GM12865 (cell line): Measurements from ENCODE around the gene SPATA6L.
"Not testable (repeated sequence)": the region's sequence is repeated elsewhere in the genome, so short reads cannot be mapped to it uniquely, and the experiment has no call there.

Source experiments
- DNase-seq: peaks from one replicate; pipeline ENCODE4 v3.0.0; 2010; ENCODE audit warnings: low read depth
- H3K4me3 ChIP-seq: 2 replicates; pipeline ENCODE4 v1.5.1; 2011; ENCODE audit warnings: mild to moderate bottlenecking, low read depth, low read length, control low read depth
- TF ChIP-seq, protein P1 (sequence below): IDR thresholded peaks from 2 replicates; pipeline ENCODE4 v1.5.1; 2011; ENCODE audit warnings: low read length, control low read depth, low read depth, inconsistent platforms; ENCODE audit not compliant: insufficient read depth; ENCODE audit errors: missing control alignments

SPATA6L gene

GRCh38 chr9:4665357-4665756 lies 923 bp downstream of the SPATA6L start:
- H3K4me3 ChIP-seq, result no peak overlapping the region
- DNase-seq, result no peak

GRCh38 chr9:4663956-4664355 lies 2.3 kb downstream of the SPATA6L start:
- DNase-seq, result no peak
- TF ChIP-seq, protein P1, sequence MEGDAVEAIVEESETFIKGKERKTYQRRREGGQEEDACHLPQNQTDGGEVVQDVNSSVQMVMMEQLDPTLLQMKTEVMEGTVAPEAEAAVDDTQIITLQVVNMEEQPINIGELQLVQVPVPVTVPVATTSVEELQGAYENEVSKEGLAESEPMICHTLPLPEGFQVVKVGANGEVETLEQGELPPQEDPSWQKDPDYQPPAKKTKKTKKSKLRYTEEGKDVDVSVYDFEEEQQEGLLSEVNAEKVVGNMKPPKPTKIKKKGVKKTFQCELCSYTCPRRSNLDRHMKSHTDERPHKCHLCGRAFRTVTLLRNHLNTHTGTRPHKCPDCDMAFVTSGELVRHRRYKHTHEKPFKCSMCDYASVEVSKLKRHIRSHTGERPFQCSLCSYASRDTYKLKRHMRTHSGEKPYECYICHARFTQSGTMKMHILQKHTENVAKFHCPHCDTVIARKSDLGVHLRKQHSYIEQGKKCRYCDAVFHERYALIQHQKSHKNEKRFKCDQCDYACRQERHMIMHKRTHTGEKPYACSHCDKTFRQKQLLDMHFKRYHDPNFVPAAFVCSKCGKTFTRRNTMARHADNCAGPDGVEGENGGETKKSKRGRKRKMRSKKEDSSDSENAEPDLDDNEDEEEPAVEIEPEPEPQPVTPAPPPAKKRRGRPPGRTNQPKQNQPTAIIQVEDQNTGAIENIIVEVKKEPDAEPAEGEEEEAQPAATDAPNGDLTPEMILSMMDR, result no peak
- peak overlapping the region; percentile 91; the same call in 1 of the 2 replicates for H3K4me3 ChIP-seq

More at GRCh38 chr9:4665357-4665756, 923 bp downstream of the SPATA6L start:
- TF ChIP-seq, protein P1, result no peak

GRCh38 chr9:4662989-4663792 lies 3.1 kb downstream of the SPATA6L start:
- TF ChIP-seq, protein P1, result no peak
- no peak for DNase-seq
- peak overlapping the region; percentile 91 for H3K4me3 ChIP-seq

DNA sequence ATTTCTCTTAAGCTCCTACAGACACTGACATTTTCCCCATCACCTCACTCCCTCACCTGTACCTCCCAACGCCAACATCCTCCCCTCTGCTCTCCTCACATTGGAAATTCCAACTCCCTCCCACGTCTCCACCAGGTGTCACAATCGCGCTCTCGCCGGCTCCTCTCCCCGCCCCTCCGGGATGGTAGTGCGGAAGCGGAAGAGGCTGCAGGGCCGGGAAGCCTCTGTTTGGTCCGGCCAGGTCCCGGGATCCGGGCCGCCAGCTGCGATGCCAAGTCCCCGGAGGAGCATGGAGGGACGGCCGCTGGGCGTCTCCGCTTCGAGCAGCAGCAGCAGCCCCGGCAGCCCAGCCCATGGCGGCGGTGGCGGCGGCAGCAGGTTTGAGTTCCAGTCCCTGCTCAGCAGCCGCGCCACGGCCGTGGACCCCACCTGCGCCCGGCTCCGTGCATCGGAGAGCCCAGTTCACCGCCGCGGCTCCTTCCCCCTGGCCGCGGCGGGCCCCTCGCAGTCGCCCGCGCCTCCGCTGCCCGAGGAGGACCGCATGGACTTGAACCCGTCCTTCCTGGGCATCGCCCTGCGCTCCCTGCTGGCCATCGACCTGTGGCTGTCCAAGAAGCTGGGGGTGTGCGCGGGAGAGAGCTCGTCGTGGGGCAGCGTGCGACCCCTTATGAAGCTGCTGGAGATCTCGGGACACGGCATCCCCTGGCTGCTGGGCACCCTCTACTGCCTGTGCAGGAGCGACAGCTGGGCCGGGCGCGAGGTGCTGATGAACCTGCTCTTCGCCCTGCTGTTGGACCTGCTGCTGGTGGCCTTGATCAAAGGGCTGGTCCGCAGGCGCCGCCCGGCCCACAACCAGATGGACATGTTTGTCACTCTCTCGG lies 3.9 kb downstream of the SPATA6L start, which contains the start of gene PLPP6:
Gene PLPP6 (plus strand): TSS at position 187 of the 881 bp plus-strand sequence. CDS start 82 bp downstream, at position 269.
- TF ChIP-seq, protein P1, result peak; percentile 56
- H3K4me3 ChIP-seq, result peak within 1 kb of the TSS; percentile 91
- DNase-seq, result peak; percentile 89

- no peak for DNase-seq
- peak overlapping the region; percentile 91 for H3K4me3 ChIP-seq
- TF ChIP-seq, protein P1, result no peak
Measured at GRCh38 chr9:4661611-4662010, 4.7 kb downstream of the SPATA6L start.

DNA sequence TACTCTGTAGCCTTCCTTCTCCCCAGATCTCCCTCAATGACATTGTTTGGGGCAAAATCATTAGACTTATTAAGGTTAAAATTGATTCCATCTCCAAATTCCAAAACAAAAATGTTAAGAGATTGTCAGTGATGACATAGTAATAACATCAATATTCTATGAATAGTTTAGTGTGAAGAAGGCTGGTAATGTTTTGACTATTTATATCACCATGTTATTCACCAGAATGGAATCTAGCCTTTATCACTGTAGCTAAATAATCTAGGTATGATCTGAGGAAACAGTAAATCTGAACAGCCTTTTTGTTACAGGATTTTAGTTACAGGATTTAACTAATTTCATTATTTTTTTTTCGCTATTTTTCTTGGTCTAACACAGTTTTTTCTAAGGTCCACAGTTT lies 5.1 kb downstream of the SPATA6L start:
- DNase-seq, result no peak
- no peak overlapping the region for H3K4me3 ChIP-seq

GRCh38 chr9:4660665-4661064 lies 5.6 kb downstream of the SPATA6L start:
- H3K4me3 ChIP-seq, DNase-seq: not testable (repeated sequence)

More for the DNA sequence above, 5.1 kb downstream of the SPATA6L start:
- TF ChIP-seq, protein P1, result no peak
